Measurements from ENCODE around the gene PTGDR2. TPM values are rescaled to one million over a fixed set of nuclear protein-coding genes. Genes with fewer than 3 reads are reported as not detected.

The PTGDR2 gene
- total RNA-seq, 1 donor from 2014 or later, result 0.91 TPM

GRCh38 chr11:60899046-60899936, 43.5 kb upstream of the PTGDR2 start:
- TF ChIP-seq, protein P1, sequence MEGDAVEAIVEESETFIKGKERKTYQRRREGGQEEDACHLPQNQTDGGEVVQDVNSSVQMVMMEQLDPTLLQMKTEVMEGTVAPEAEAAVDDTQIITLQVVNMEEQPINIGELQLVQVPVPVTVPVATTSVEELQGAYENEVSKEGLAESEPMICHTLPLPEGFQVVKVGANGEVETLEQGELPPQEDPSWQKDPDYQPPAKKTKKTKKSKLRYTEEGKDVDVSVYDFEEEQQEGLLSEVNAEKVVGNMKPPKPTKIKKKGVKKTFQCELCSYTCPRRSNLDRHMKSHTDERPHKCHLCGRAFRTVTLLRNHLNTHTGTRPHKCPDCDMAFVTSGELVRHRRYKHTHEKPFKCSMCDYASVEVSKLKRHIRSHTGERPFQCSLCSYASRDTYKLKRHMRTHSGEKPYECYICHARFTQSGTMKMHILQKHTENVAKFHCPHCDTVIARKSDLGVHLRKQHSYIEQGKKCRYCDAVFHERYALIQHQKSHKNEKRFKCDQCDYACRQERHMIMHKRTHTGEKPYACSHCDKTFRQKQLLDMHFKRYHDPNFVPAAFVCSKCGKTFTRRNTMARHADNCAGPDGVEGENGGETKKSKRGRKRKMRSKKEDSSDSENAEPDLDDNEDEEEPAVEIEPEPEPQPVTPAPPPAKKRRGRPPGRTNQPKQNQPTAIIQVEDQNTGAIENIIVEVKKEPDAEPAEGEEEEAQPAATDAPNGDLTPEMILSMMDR (IDR thresholded peaks at IDR 0.05), result peak; percentile 96
- Mint-ChIP-seq H3K4me1 (ENCODE audit: unreplicated experiment) (peaks cover 4% of the 10 kb centered on the region), H3K27ac (ENCODE audit: unreplicated experiment) (no peak overlapping the region), H3K36me3 (ENCODE audit: unreplicated experiment) (peaks cover 43% of the 10 kb centered on the region), H3K27me3 (ENCODE audit: unreplicated experiment) (no peaks in the 10 kb centered on the region), H3K4me3 (ENCODE audit: unreplicated experiment) (no peak overlapping the region), H3K9me3 (ENCODE audit: unreplicated experiment) (no peaks in the 10 kb centered on the region)
- DNase-seq (ENCODE audit: extremely low spot score, unreplicated experiment), result no peak

DNA sequence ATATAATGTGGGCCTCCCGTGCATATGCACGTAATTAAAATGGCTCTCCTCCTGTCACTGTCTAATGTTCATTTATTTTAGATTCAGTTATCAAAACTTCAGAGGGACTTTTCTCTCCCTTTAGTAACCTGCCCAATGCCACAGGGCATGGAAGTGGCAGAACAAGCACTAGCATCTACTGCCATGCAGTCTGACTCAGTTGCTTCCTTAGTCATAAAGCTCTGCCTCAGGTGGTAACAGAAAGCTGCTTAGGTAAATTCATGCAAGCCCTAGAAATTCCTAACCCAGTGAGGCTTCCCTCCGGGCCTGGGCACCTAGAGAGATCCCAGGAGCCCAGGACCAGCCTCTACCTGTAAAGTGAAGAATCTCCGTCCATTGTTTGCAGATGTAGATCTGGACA, 41.7 kb upstream of the PTGDR2 start:
- no peak for DNase-seq (ENCODE audit: extremely low spot score, unreplicated experiment)
- Mint-ChIP-seq H3K27ac (ENCODE audit: unreplicated experiment) (no peak overlapping the region), H3K4me3 (ENCODE audit: unreplicated experiment) (no peak overlapping the region), H3K9me3 (ENCODE audit: unreplicated experiment) (no peaks in the 10 kb centered on the region), H3K4me1 (ENCODE audit: unreplicated experiment) (no peaks in the 10 kb centered on the region), H3K27me3 (ENCODE audit: unreplicated experiment) (no peaks in the 10 kb centered on the region), H3K36me3 (ENCODE audit: unreplicated experiment) (peaks cover 45% of the 10 kb centered on the region)
- TF ChIP-seq, protein P1 (IDR thresholded peaks at IDR 0.05), result no peak

DNA sequence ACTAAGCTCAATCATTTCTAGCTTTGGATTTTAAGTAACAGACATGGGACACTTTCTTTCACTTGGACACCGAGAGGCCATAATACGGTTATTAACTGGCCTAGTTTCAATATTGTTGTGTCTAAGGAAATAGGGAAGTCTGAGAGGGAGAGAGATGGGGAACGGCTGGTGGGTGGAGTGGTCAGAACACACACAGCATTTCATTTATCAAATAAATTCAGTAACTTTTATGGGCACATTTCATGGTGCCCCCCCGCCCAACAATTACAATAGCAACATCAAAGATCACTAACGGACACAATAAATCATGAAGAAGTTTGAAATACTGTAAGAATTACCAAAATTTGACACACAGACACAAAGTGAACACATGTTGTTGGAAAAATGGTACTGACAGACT, 39.9 kb upstream of the PTGDR2 start:
- DNase-seq (ENCODE audit: extremely low spot score, unreplicated experiment), result no peak

GRCh38 chr11:60891103-60891741, 35.5 kb upstream of the PTGDR2 start:
- H3K36me3 Mint-ChIP-seq (ENCODE audit: unreplicated experiment), result peaks cover 28% of the 10 kb centered on the region
- H3K9me3 Mint-ChIP-seq (ENCODE audit: unreplicated experiment), result no peaks in the 10 kb centered on the region
- H3K27me3 Mint-ChIP-seq (ENCODE audit: unreplicated experiment), result no peaks in the 10 kb centered on the region
- TF ChIP-seq, protein P1 (IDR thresholded peaks at IDR 0.05), result no peak
- no peak for DNase-seq (ENCODE audit: extremely low spot score, unreplicated experiment)
- H3K4me3 Mint-ChIP-seq (ENCODE audit: unreplicated experiment), result no peak overlapping the region
- no peak overlapping the region for H3K27ac Mint-ChIP-seq (ENCODE audit: unreplicated experiment)
- H3K4me1 Mint-ChIP-seq (ENCODE audit: unreplicated experiment), result no peaks in the 10 kb centered on the region

More for the DNA sequence above, 39.9 kb upstream of the PTGDR2 start:
- TF ChIP-seq, protein P1 (IDR thresholded peaks at IDR 0.05), result no peak
- Mint-ChIP-seq H3K4me3 (ENCODE audit: unreplicated experiment) (no peak overlapping the region), H3K9me3 (ENCODE audit: unreplicated experiment) (no peaks in the 10 kb centered on the region), H3K4me1 (ENCODE audit: unreplicated experiment) (no peaks in the 10 kb centered on the region), H3K27me3 (ENCODE audit: unreplicated experiment) (no peaks in the 10 kb centered on the region), H3K36me3 (ENCODE audit: unreplicated experiment) (peaks cover 43% of the 10 kb centered on the region), H3K27ac (ENCODE audit: unreplicated experiment) (no peak overlapping the region)

- TF ChIP-seq, protein P1 (IDR thresholded peaks at IDR 0.05), result no peak
- H3K4me1 Mint-ChIP-seq (ENCODE audit: unreplicated experiment), result no peaks in the 10 kb centered on the region
- H3K36me3 Mint-ChIP-seq (ENCODE audit: unreplicated experiment), result peaks cover 23% of the 10 kb centered on the region
- no peak for DNase-seq (ENCODE audit: extremely low spot score, unreplicated experiment)
- no peak overlapping the region for H3K27ac Mint-ChIP-seq (ENCODE audit: unreplicated experiment)
- H3K9me3 Mint-ChIP-seq (ENCODE audit: unreplicated experiment), result no peaks in the 10 kb centered on the region
- no peaks in the 10 kb centered on the region for H3K27me3 Mint-ChIP-seq (ENCODE audit: unreplicated experiment)
- H3K4me3 Mint-ChIP-seq (ENCODE audit: unreplicated experiment), result no peak overlapping the region
Measured at GRCh38 chr11:60890696-60891095, 34.9 kb upstream of the PTGDR2 start.
